GM23338 (cell line): ENCODE data around the gene SLC26A11. TPM values are rescaled to one million over a fixed set of nuclear protein-coding genes. Genes with fewer than 3 reads are reported as not detected.

Experiments used
- ATAC-seq: fragments of 200-7000 bp; cut with Tn5 transposase; 3 replicates; pipeline ENCODE4 v1.9.1; 2020
- DNase-seq: peaks from one replicate; pipeline ENCODE4 v3.0.0-alpha.2; 2015; ENCODE audit warnings: low spot score
- H2AFZ ChIP-seq: fragments of 200-600 bp; sonication (generic); 2 replicates; pipeline ENCODE4 v1.8.0; 2016; ENCODE audit warnings: antibody characterized with exemption, mild to moderate bottlenecking, moderate library complexity
- H3F3A ChIP-seq: fragments of 200-600 bp; sonication (generic); replicated peaks from 2 replicates; pipeline ENCODE4 v1.8.0; 2017; ENCODE audit warnings: antibody characterized with exemption, mixed run types, low read depth
- H3K27ac ChIP-seq: fragments of 200-600 bp; sonication (generic); 2 replicates; pipeline ENCODE4 v1.6.1; 2016; ENCODE audit warnings: low read depth
- H3K27me3 ChIP-seq: fragments of 200-600 bp; sonication (generic); 2 replicates; pipeline ENCODE4 v1.8.0; 2016; ENCODE audit warnings: mild to moderate bottlenecking, mixed run types, moderate library complexity; ENCODE audit not compliant: insufficient read depth
- H3K36me3 ChIP-seq: fragments of 200-600 bp; sonication (generic); 2 replicates; pipeline ENCODE4 v1.8.0; 2016; ENCODE audit warnings: mild to moderate bottlenecking; ENCODE audit not compliant: insufficient read depth
- H3K4me1 ChIP-seq: fragments of 200-600 bp; sonication (generic); 2 replicates; pipeline ENCODE4 v1.8.0; 2016; ENCODE audit warnings: mild to moderate bottlenecking, moderate library complexity; ENCODE audit not compliant: insufficient read depth
- H3K4me2 ChIP-seq: fragments of 200-600 bp; sonication (generic); 2 replicates; pipeline ENCODE4 v1.7.1; 2017; ENCODE audit warnings: mixed run types
- H3K4me3 ChIP-seq: fragments of 200-600 bp; sonication (generic); 2 replicates; pipeline ENCODE4 v1.6.1; 2016; ENCODE audit warnings: mixed run types
- H3K79me2 ChIP-seq: fragments of 200-600 bp; sonication (generic); replicated peaks from 2 replicates; pipeline ENCODE4 v1.8.0; 2017; ENCODE audit warnings: mild to moderate bottlenecking; ENCODE audit not compliant: insufficient read depth
- H3K9me2 ChIP-seq: fragments of 200-600 bp; sonication (generic); 2 replicates; pipeline ENCODE4 v1.8.0; 2017; ENCODE audit not compliant: insufficient read depth
- H4K20me1 ChIP-seq: fragments of 200-600 bp; sonication (generic); replicated peaks from 2 replicates; pipeline ENCODE4 v1.8.0; 2017; ENCODE audit warnings: mild to moderate bottlenecking; ENCODE audit not compliant: insufficient read depth
- H3K27ac Mint-ChIP-seq: 2 replicates; pipeline ENCODE4 v1.8.0; 2020; ENCODE audit warnings: inconsistent platforms, mild to moderate bottlenecking, moderate library complexity, mixed read lengths
- H3K27me3 Mint-ChIP-seq: 3 replicates; pipeline ENCODE4 v1.8.0; 2022; ENCODE audit warnings: low read depth, mild to moderate bottlenecking, moderate library complexity, mixed read lengths, inconsistent platforms; ENCODE audit not compliant: insufficient read depth, poor library complexity
- H3K36me3 Mint-ChIP-seq: 3 replicates; pipeline ENCODE4 v1.8.0; 2021; ENCODE audit warnings: low read depth, mild to moderate bottlenecking, inconsistent platforms, moderate library complexity, mixed read lengths
- H3K4me1 Mint-ChIP-seq: 3 replicates; pipeline ENCODE4 v1.8.0; 2020; ENCODE audit warnings: mild to moderate bottlenecking, inconsistent platforms, mixed read lengths
- H3K4me3 Mint-ChIP-seq: 3 replicates; pipeline ENCODE4 v1.8.0; 2021; ENCODE audit warnings: moderate library complexity, mild to moderate bottlenecking, inconsistent platforms, mixed read lengths
- H3K9me3 Mint-ChIP-seq: 3 replicates; pipeline ENCODE4 v1.8.0; 2020; ENCODE audit warnings: moderate library complexity, mild to moderate bottlenecking, inconsistent platforms, mixed read lengths
- JUNB ChIP-seq: IDR thresholded peaks from one replicate; pipeline ENCODE4 v1.6.1; 2016; ENCODE audit warnings: antibody characterized with exemption; ENCODE audit not compliant: unreplicated experiment
- NANOG ChIP-seq: IDR thresholded peaks from 2 replicates; pipeline ENCODE4 v1.6.1; 2016; ENCODE audit warnings: antibody characterized with exemption, borderline replicate concordance
- ZNF331 ChIP-seq: fragments of 250-450 bp; sonication (Bioruptor Pico); IDR thresholded peaks from 2 replicates; pipeline ENCODE4 v1.5.0; 2020; ENCODE audit warnings: low read depth, mild to moderate bottlenecking, moderate library complexity
- polyA plus RNA-seq: library from polyadenylated mRNA; unstranded; fragments of >200 nt; fragmentation: Nextera tagmentation; extraction: Ambion mirVana; gene quantifications from 2 replicates; pipeline ENCODE4 v1.2.1, GENCODE V29; 2016
- total RNA-seq: library from RNA; depleted of rRNA; stranded (reverse); fragments of >200 nt; shearing (Covaris generic); gene quantifications from 2 replicates; pipeline ENCODE4 v1.2.3, GENCODE V29; 2014
- TF ChIP-seq, protein P1 (sequence below): fragments of 250-450 bp; sonication (Bioruptor Pico); IDR thresholded peaks from 2 replicates; pipeline ENCODE4 v1.5.0; 2020; ENCODE audit warnings: mild to moderate bottlenecking, moderate library complexity

The SLC26A11 gene
- total and polyA plus RNA-seq, 2 experiments from 2014 or later = 10.9 to 23.0 TPM

DNA sequence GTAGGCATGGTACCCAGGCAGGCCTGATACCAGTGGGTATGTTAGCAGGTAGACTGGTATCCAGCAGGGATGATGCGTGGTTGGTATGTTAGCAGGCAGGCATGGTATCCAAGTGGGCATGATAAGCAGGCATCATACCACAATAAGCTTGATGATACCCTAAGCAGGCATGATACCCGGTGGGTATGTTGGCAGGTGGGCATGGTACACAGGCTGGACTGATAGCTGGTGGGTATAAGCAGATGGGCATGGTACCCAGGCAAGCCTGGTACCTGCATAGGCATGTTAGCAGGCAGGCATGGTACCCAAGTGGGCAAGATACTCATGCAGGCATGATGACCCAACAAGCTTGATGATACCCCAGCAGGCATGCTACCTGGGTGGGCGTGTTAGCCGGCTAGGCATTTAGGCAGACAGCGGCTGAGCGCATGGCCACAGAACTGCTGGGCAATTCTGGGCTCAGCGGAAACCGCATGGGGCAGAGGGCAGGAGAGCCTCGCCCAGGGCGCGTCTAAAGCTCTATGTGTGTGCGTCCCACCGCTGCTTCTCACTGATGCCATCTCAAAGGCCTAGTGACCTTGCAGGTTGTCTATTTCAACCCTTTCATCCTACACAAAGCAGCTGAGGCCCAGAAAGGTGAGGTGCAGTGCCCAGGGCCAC is 2.4 kb upstream of the SLC26A11 start (continued):
- TF ChIP-seq, protein P1, sequence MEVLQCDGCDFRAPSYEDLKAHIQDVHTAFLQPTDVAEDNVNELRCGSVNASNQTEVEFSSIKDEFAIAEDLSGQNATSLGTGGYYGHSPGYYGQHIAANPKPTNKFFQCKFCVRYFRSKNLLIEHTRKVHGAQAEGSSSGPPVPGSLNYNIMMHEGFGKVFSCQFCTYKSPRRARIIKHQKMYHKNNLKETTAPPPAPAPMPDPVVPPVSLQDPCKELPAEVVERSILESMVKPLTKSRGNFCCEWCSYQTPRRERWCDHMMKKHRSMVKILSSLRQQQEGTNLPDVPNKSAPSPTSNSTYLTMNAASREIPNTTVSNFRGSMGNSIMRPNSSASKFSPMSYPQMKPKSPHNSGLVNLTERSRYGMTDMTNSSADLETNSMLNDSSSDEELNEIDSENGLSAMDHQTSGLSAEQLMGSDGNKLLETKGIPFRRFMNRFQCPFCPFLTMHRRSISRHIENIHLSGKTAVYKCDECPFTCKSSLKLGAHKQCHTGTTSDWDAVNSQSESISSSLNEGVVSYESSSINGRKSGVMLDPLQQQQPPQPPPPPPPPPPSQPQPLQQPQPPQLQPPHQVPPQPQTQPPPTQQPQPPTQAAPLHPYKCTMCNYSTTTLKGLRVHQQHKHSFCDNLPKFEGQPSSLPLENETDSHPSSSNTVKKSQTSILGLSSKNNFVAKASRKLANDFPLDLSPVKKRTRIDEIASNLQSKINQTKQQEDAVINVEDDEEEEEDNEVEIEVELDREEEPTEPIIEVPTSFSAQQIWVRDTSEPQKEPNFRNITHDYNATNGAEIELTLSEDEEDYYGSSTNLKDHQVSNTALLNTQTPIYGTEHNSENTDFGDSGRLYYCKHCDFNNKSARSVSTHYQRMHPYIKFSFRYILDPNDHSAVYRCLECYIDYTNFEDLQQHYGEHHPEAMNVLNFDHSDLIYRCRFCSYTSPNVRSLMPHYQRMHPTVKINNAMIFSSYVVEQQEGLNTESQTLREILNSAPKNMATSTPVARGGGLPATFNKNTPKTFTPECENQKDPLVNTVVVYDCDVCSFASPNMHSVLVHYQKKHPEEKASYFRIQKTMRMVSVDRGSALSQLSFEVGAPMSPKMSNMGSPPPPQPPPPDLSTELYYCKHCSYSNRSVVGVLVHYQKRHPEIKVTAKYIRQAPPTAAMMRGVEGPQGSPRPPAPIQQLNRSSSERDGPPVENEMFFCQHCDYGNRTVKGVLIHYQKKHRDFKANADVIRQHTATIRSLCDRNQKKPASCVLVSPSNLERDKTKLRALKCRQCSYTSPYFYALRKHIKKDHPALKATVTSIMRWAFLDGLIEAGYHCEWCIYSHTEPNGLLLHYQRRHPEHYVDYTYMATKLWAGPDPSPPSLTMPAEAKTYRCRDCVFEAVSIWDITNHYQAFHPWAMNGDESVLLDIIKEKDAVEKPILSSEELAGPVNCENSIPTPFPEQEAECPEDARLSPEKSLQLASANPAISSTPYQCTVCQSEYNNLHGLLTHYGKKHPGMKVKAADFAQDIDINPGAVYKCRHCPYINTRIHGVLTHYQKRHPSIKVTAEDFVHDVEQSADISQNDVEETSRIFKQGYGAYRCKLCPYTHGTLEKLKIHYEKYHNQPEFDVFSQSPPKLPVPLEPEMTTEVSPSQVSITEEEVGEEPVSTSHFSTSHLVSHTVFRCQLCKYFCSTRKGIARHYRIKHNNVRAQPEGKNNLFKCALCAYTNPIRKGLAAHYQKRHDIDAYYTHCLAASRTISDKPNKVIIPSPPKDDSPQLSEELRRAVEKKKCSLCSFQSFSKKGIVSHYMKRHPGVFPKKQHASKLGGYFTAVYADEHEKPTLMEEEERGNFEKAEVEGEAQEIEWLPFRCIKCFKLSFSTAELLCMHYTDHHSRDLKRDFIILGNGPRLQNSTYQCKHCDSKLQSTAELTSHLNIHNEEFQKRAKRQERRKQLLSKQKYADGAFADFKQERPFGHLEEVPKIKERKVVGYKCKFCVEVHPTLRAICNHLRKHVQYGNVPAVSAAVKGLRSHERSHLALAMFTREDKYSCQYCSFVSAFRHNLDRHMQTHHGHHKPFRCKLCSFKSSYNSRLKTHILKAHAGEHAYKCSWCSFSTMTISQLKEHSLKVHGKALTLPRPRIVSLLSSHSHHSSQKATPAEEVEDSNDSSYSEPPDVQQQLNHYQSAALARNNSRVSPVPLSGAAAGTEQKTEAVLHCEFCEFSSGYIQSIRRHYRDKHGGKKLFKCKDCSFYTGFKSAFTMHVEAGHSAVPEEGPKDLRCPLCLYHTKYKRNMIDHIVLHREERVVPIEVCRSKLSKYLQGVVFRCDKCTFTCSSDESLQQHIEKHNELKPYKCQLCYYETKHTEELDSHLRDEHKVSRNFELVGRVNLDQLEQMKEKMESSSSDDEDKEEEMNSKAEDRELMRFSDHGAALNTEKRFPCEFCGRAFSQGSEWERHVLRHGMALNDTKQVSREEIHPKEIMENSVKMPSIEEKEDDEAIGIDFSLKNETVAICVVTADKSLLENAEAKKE = no peak
- no peak for TF ChIP-seq ZNF331
- TF ChIP-seq NANOG = no peak

DNA sequence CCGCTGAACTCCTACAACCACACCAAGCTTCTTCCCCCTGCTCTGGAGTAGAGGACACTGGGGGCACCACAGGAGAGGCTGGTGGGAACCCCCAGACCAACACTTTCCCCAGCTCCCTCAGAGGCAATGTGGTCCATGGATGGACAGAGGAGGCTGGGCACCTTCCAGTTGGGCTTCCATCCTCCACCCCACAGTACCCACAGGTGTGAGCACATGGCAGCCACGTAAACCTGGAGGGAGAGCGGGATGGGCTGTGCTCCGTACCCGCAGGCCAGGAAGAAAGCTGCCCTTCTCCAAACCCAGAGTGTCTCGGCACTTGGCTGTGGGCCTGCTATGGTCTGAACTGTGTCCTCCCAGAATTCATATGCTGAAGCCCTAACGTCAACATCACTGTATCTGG is 1.8 kb upstream of the SLC26A11 start:
- Histone ChIP-seq H3K79me2 (peaks cover 7% of the 10 kb centered on the region; the same call in 1 of the 2 replicates), H3K27me3 (no peaks in the 10 kb centered on the region), H3K27ac (no peak overlapping the region), H4K20me1 (no peaks in the 10 kb centered on the region), H3K4me2 (no peak overlapping the region), H3K4me1 (0 out of 2 replicates have a peak, but pooled peaks cover 3% of the 10 kb centered on the region), H3K9me2 (no peaks in the 10 kb centered on the region), H3K36me3 (no peaks in the 10 kb centered on the region), H3K4me3 (no peak overlapping the region), H2AFZ (no peak overlapping the region), H3F3A (peaks cover 7% of the 10 kb centered on the region; the same call in 1 of the 2 replicates)
- ATAC-seq (no peak), DNase-seq (no peak)
- Mint-ChIP-seq H3K27ac (no peak overlapping the region), H3K27me3 (peaks cover 7% of the 10 kb centered on the region), H3K4me3 (peak overlapping the region; percentile 94), H3K36me3 (peaks cover 21% of the 10 kb centered on the region), H3K9me3 (no peaks in the 10 kb centered on the region), H3K4me1 (peaks cover 6% of the 10 kb centered on the region; the same call in 2 of the 3 replicates)
- no peak for TF ChIP-seq JUNB
- TF ChIP-seq, protein P1 = no peak
